HepG2 (cell line): ENCODE data around the gene CCDC197. TPM values are rescaled to one million over a fixed set of nuclear protein-coding genes. Genes with fewer than 3 reads are reported as not detected.

Experiments
- ATAC-seq: fragments of 200-7000 bp; cut with Tn5 transposase; 3 replicates; pipeline ENCODE4 v1.9.1; 2020; ENCODE audit warnings: mild to moderate bottlenecking, moderate library complexity
- BruUV-seq: library from RNA; stranded (reverse); fragments of 400-500 nt; replicated peaks from 2 replicates; lab custom pipeline; 2021; lab: Mats Ljungman, UMichigan
- CTCF ChIA-PET: fragments of 300-600 bp; formaldehyde crosslinking; extraction: SDS; loops from one replicate; lab custom pipeline; 2021; ENCODE audit warnings: low total read pairs, inconsistent platforms, low intra/inter-chr PET ratio; lab: Yijun Ruan, JAX
- POLR2A ChIA-PET: fragments of 350-600 bp; sonication (Branson Sonifier 250); formaldehyde crosslinking; loops from one replicate; lab custom pipeline; 2020; ENCODE audit warnings: antibody characterized with exemption, inconsistent platforms; lab: Yijun Ruan, JAX
- DNase-seq: peaks from one replicate; pipeline ENCODE4 v3.0.0-alpha.2; 2015; ENCODE audit warnings: low spot score
- FAIRE-seq: peaks from 3 replicates; lab custom pipeline; 2011; peaks lifted over from hg19 to GRCh38; lab: Jason Lieb, UNC
- H2AFZ ChIP-seq: one replicate; pipeline ENCODE4 v1.6.1; 2011; ENCODE audit warnings: low read length, inconsistent platforms
- H3K27ac ChIP-seq: fragments of 300-600 bp; 3 replicates; pipeline ENCODE4 v1.8.0; 2011; ENCODE audit warnings: mixed run types, mild to moderate bottlenecking, mixed read lengths, low read length, inconsistent platforms; ENCODE audit not compliant: insufficient read depth; ENCODE audit errors: extremely low read length
- H3K27me3 ChIP-seq, 2 experiments: fragments of 200-600 bp in 1 of 2; 2 replicates in 1 of 2; 3 replicates in 1 of 2; pipeline versions ENCODE4 v1.6.0 to v1.8.0; 2011; ENCODE audit warnings: low read length in 2 of 2, mild to moderate bottlenecking in 2 of 2, moderate library complexity in 2 of 2, inconsistent platforms in 1 of 2; ENCODE audit not compliant: insufficient read depth in 2 of 2, control insufficient read depth in 1 of 2
- H3K36me3 ChIP-seq, 2 experiments: fragments of 200-600 bp in 1 of 2; replicated peaks in 1 of 2; 2 replicates in 1 of 2; 3 replicates in 1 of 2; pipeline versions ENCODE4 v1.5.1 to v1.8.0; 2011; ENCODE audit warnings: low read length in 2 of 2, inconsistent platforms in 1 of 2; ENCODE audit not compliant: insufficient read depth in 2 of 2, control insufficient read depth in 1 of 2
- H3K4me1 ChIP-seq: 2 replicates; pipeline ENCODE4 v1.5.1; 2012; ENCODE audit warnings: low read length, inconsistent platforms; ENCODE audit not compliant: insufficient read depth
- H3K4me2 ChIP-seq: 2 replicates; pipeline ENCODE4 v1.6.0; 2011; ENCODE audit warnings: low read depth, low read length, inconsistent platforms
- H3K4me3 ChIP-seq, 3 experiments: fragments of 200-600 bp in 1 of 3; sonication (generic), shearing (Covaris generic) in 1 of 3; replicated peaks in 1 of 3; 2 replicates each; pipeline ENCODE4 v1.5.1; 2011 to 2016; ENCODE audit warnings: low read length in 3 of 3, inconsistent platforms in 2 of 3, low read depth in 2 of 3, mild to moderate bottlenecking in 2 of 3, control low read depth in 1 of 3, mixed read lengths in 1 of 3; ENCODE audit not compliant: insufficient read depth in 1 of 3
- H3K79me2 ChIP-seq: one replicate; pipeline ENCODE4 v1.6.1; 2011; ENCODE audit warnings: low read length, inconsistent platforms; ENCODE audit not compliant: insufficient read depth
- H3K9ac ChIP-seq: 2 replicates; pipeline ENCODE4 v1.6.0; 2011; ENCODE audit warnings: mild to moderate bottlenecking, low read depth, low read length, inconsistent platforms; ENCODE audit not compliant: insufficient read depth
- H3K9me3 ChIP-seq: 2 replicates; pipeline ENCODE4 v1.5.1; 2012; ENCODE audit warnings: mild to moderate bottlenecking, low read length
- H4K20me1 ChIP-seq: 2 replicates; pipeline ENCODE4 v1.6.0; 2011; ENCODE audit warnings: inconsistent platforms, mild to moderate bottlenecking, low read length, moderate library complexity; ENCODE audit not compliant: insufficient read depth
- CBFB ChIP-seq: sonication (generic); formaldehyde crosslinking; IDR thresholded peaks from 2 replicates; pipeline ENCODE4 v1.4.0; 2020; ENCODE audit warnings: missing genetic modification reagents
- HNRNPLL ChIP-seq: fragments of 200-400 bp; formaldehyde crosslinking; IDR thresholded peaks from 2 replicates; pipeline ENCODE4 v1.6.1; 2017; ENCODE audit warnings: mild to moderate bottlenecking, low read depth, low read length; ENCODE audit not compliant: poor library complexity, severe bottlenecking
- PHF20 ChIP-seq: sonication (generic); formaldehyde crosslinking; IDR thresholded peaks from 2 replicates; pipeline ENCODE4 v1.5.0; 2020; ENCODE audit warnings: mild to moderate bottlenecking, missing genetic modification reagents
- ZNF24 ChIP-seq: fragments of 450-650 bp; IDR thresholded peaks from 2 replicates; pipeline ENCODE4 v1.6.1; 2017; ENCODE audit warnings: antibody characterized with exemption, mild to moderate bottlenecking
- ZNF501 ChIP-seq: sonication (generic); formaldehyde crosslinking; IDR thresholded peaks from 2 replicates; pipeline ENCODE4 v1.5.1; 2020; ENCODE audit warnings: mild to moderate bottlenecking, moderate library complexity, missing genetic modification reagents
- ZNF746 ChIP-seq: sonication (generic); formaldehyde crosslinking; IDR thresholded peaks from 2 replicates; pipeline ENCODE4 v1.8.0; 2022; ENCODE audit warnings: mild to moderate bottlenecking, missing genetic modification reagents
- WGBS: methylation state at CpG from one replicate; pipeline ENCODE4 v1.1.6; 2017; ENCODE audit warnings: low lambda C conversion rate; 5-methylcytosine and 5-hydroxymethylcytosine counted together
- in situ Hi-C: cut with HindIII; loops from 2 replicates; pipeline ENCODE4 v1.10.0; 2017; ENCODE audit warnings: low pct_unique_long_range_greater_than_20kb; ENCODE audit not compliant: extremely low pct_ligation_motif_present
- intact Hi-C: fragments of 100-400 bp; cut with micrococcal nuclease; formaldehyde crosslinking; loops from one replicate; pipeline ENCODE4 v1.10.0; 2022; ENCODE audit not compliant: unreplicated experiment
- polyA plus RNA-seq, 8 experiments: library from polyadenylated mRNA; depleted of rRNA in 3 of 8; stranded (reverse) in 7 of 8; unstranded in 1 of 8; fragments of >200 nt; fragmentation: Illumina TruSeq in 4 of 8; extraction: Trizol in 4 of 8; gene quantifications; 2 replicates each; pipeline versions ENCODE4 v1.2.1 to v1.2.3, GENCODE V29; 2011 to 2016; ENCODE audit warnings: low read depth in 4 of 8, missing spikeins in 1 of 8, mixed read lengths in 1 of 8; ENCODE audit not compliant: insufficient read depth in 1 of 8
- total RNA-seq, 5 experiments: library from RNA; depleted of rRNA; stranded (reverse); fragments of >200 nt; fragmentation: Illumina TruSeq; extraction: Trizol; gene quantifications; 2 replicates each; pipeline ENCODE4 v1.2.3, GENCODE V29; 2016; ENCODE audit warnings: low read depth in 1 of 5
- TF ChIP-seq, protein P1 (sequence below): IDR thresholded peaks from 2 replicates; pipeline ENCODE4 v1.6.1; 2012; ENCODE audit warnings: low read depth, low read length, improper control_type of control experiment
- TF ChIP-seq, protein P2 (sequence below): sonication (generic); formaldehyde crosslinking; conservative IDR thresholded peaks from 2 replicates; pipeline ENCODE4 v1.8.0; 2022; ENCODE audit warnings: missing genetic modification reagents
- TF ChIP-seq, protein P3 (sequence below): sonication (generic); formaldehyde crosslinking; IDR thresholded peaks from 2 replicates; pipeline ENCODE4 v1.5.1; 2020; ENCODE audit warnings: mild to moderate bottlenecking, moderate library complexity, missing genetic modification reagents

Gene CCDC197
- total and polyA plus RNA-seq, 2 of the 13 experiments (the other 11 are each of a cell fraction or from before 2014, with no cell fraction given): 0.11 to 0.13 TPM

DNA sequence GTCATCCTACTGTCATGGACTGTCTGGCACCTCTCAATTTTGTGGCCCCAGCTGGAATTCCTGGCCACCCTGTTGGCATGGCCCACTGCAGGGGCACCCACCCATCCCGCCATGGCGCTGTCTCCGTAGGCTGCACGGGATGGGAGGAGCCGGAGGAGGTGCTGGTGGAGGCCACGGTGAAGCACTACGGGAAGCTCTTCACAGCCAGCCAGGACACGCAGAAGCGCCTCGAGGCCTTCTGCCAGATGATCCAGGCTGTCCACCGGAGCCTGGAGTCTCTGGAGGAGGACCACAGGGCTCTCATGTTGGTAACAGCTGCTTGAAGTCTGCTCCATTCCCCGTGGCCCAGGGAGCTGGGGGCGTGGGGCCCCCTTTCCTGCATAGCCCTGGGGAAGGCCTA, 3.9 kb downstream of the CCDC197 start:
- CTCF ChIA-PET: interaction anchor here (0.8 to 1.5 kb wide), 4 partner anchors 16 to 62 kb away, joined by 3 to 17 read pairs (median 8); no protein-coding TSS in a partner anchor
- Histone ChIP-seq H3K9me3 (no peaks in the 10 kb centered on the region), H3K27ac (no peak overlapping the region), H3K36me3 (no peaks in the 10 kb centered on the region), H3K9ac (no peak overlapping the region), H3K27me3 (peaks cover 0 to 20% of the 10 kb centered on the region in 2 experiments; a peak in 4 of 5 replicates), H3K4me3 (peak overlapping the region in 1 of 3 experiments; percentile 54; a peak in 1 of 6 replicates), H4K20me1 (no peaks in the 10 kb centered on the region), H3K79me2 (no peaks in the 10 kb centered on the region), H2AFZ (no peak overlapping the region), H3K4me1 (peaks cover 76% of the 10 kb centered on the region), H3K4me2 (peak overlapping the region; percentile 55)
- FAIRE-seq (no peak), ATAC-seq (no peak; the same call in 2 of the 3 replicates), DNase-seq (no peak)
- POLR2A ChIA-PET: interaction anchor here (1.1 to 1.8 kb wide), 4 partner anchors 21 to 61 kb away, joined by 3 to 7 read pairs (median 5); no protein-coding TSS in a partner anchor
- intact Hi-C loops (loop anchor here (1.0 kb wide), 2 partner anchors 16 to 60 kb away; no protein-coding TSS in a partner anchor), in situ Hi-C loops (loop anchor here (5.0 kb wide), 1 partner anchor 59 kb away; no protein-coding TSS in a partner anchor)
- no CpG with 5 or more reads among the region's 13 CpGs for WGBS
- TF ChIP-seq PHF20: 0 out of 2 replicates have a peak, but pooled peaks have one; percentile 33
- TF ChIP-seq ZNF24: no peak
- TF ChIP-seq HNRNPLL: peak; percentile 94
- BruUV-seq: no TSS peak

DNA sequence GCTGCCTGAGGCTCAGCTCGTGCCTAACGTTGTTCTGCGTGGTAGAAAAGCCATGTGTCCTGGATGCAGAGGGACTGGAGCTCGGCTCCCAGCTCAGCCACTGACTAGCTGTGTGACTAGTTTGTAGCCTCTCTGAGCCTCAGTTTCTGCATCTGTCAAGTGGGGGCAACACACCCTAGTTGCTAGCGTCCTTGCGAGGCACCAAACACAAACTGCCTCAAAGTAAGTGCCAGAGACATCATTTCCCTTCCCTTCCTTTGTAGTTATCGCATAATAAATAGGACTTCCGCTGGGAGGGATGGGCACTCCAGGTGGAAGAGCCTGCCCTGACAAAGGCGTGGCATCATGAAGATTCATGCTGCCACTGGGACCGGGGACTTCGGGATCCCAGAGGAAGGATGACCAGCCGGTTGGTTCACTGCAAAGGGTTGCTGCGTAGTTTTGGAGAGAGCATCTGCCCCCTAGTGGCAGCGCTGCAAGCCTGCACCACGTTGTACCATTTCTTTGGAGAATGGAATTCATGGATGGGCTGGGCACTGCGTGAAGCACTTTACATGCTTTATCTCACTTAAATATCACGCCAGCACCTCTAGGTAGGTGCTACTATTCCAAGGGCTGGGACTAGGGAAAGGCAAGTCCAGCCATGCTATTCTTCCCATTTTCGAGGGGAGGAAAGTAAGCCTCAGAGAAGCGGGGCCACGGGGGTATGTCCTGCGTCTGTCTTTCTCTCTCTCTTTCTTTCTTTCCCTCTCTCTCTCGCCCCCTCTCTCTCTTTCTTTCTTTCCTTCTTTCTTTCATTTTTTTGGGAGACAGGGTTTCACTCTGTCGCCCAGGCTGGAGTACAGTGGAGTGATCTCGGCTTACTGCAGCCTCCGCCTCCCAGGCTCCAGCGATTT, 4.6 kb downstream of the CCDC197 start:
- CTCF ChIA-PET: interaction anchor here (0.8 to 1.5 kb wide), 4 partner anchors 17 to 63 kb away, joined by 3 to 17 read pairs (median 8); no protein-coding TSS in a partner anchor
- H3K27me3 ChIP-seq: peaks cover 0 to 17% of the 10 kb centered on the region in 2 experiments; a peak in 4 of 5 replicates
- POLR2A ChIA-PET: interaction anchor here (1.1 to 1.8 kb wide), 4 partner anchors 20 to 62 kb away, joined by 3 to 7 read pairs (median 5); no protein-coding TSS in a partner anchor
- ATAC-seq: peak; percentile 68
- H3K9me3 ChIP-seq: no peaks in the 10 kb centered on the region
- H2AFZ ChIP-seq: no peak overlapping the region
- BruUV-seq: no TSS peak
- no peak overlapping the region for H3K9ac ChIP-seq
- WGBS: 38% methylated on average over 20 of the region's 26 CpGs
- no peaks in the 10 kb centered on the region for H3K36me3 ChIP-seq
- in situ Hi-C loops (loop anchor here (5.0 kb wide), 1 partner anchor 59 kb away; no protein-coding TSS in a partner anchor), intact Hi-C loops (loop anchor here (1.0 kb wide), 2 partner anchors 16 to 60 kb away; no protein-coding TSS in a partner anchor)
- no peak overlapping the region for H3K27ac ChIP-seq
- H3K4me1 ChIP-seq: peaks cover 74% of the 10 kb centered on the region
- DNase-seq: peak; percentile 56
- H4K20me1 ChIP-seq: no peaks in the 10 kb centered on the region
- peak; percentile 87 for FAIRE-seq
- peak overlapping the region in 1 of 3 experiments; percentile 54; a peak in 1 of 6 replicates for H3K4me3 ChIP-seq
- H3K4me2 ChIP-seq: peak overlapping the region; percentile 55
- no peaks in the 10 kb centered on the region for H3K79me2 ChIP-seq
- TF ChIP-seq, protein P1, sequence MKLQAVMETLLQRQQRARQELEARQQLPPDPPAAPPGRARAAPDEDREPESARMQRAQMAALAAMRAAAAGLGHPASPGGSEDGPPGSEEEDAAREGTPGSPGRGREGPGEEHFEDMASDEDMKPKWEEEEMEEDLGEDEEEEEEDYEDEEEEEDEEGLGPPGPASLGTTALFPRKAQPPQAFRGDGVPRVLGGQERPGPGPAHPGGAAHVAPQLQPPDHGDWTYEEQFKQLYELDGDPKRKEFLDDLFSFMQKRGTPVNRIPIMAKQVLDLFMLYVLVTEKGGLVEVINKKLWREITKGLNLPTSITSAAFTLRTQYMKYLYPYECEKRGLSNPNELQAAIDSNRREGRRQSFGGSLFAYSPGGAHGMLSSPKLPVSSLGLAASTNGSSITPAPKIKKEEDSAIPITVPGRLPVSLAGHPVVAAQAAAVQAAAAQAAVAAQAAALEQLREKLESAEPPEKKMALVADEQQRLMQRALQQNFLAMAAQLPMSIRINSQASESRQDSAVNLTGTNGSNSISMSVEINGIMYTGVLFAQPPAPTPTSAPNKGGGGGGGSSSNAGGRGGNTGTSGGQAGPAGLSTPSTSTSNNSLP: no peak
- TF ChIP-seq ZNF501 (CRISPR knock-in tag) (0 out of 2 replicates have a peak, but pooled peaks have one; percentile 35), CBFB (CRISPR knock-in tag) (0 out of 2 replicates have a peak, but pooled peaks have one; percentile 22), ZNF746 (CRISPR knock-in tag) (no peak)
- TF ChIP-seq, protein P2, sequence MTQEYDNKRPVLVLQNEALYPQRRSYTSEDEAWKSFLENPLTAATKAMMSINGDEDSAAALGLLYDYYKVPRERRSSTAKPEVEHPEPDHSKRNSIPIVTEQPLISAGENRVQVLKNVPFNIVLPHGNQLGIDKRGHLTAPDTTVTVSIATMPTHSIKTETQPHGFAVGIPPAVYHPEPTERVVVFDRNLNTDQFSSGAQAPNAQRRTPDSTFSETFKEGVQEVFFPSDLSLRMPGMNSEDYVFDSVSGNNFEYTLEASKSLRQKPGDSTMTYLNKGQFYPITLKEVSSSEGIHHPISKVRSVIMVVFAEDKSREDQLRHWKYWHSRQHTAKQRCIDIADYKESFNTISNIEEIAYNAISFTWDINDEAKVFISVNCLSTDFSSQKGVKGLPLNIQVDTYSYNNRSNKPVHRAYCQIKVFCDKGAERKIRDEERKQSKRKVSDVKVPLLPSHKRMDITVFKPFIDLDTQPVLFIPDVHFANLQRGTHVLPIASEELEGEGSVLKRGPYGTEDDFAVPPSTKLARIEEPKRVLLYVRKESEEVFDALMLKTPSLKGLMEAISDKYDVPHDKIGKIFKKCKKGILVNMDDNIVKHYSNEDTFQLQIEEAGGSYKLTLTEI (CRISPR knock-in tag): no peak
- TF ChIP-seq, protein P3, sequence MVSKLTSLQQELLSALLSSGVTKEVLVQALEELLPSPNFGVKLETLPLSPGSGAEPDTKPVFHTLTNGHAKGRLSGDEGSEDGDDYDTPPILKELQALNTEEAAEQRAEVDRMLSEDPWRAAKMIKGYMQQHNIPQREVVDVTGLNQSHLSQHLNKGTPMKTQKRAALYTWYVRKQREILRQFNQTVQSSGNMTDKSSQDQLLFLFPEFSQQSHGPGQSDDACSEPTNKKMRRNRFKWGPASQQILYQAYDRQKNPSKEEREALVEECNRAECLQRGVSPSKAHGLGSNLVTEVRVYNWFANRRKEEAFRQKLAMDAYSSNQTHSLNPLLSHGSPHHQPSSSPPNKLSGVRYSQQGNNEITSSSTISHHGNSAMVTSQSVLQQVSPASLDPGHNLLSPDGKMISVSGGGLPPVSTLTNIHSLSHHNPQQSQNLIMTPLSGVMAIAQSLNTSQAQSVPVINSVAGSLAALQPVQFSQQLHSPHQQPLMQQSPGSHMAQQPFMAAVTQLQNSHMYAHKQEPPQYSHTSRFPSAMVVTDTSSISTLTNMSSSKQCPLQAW (CRISPR knock-in tag): 0 out of 2 replicates have a peak, but pooled peaks have one; percentile 53
